ENCODE measurements around the gene SETD1B. TPM values are rescaled to one million over a fixed set of nuclear protein-coding genes. Genes with fewer than 3 reads are reported as not detected.
"Not testable (repeated sequence)": the region's sequence is repeated elsewhere in the genome, so short reads cannot be mapped to it uniquely, and the experiment has no call there.

SETD1B gene
- total and polyA plus RNA-seq, 12 donors = 2.1 to 27.3 (median 11.9) TPM

DNA sequence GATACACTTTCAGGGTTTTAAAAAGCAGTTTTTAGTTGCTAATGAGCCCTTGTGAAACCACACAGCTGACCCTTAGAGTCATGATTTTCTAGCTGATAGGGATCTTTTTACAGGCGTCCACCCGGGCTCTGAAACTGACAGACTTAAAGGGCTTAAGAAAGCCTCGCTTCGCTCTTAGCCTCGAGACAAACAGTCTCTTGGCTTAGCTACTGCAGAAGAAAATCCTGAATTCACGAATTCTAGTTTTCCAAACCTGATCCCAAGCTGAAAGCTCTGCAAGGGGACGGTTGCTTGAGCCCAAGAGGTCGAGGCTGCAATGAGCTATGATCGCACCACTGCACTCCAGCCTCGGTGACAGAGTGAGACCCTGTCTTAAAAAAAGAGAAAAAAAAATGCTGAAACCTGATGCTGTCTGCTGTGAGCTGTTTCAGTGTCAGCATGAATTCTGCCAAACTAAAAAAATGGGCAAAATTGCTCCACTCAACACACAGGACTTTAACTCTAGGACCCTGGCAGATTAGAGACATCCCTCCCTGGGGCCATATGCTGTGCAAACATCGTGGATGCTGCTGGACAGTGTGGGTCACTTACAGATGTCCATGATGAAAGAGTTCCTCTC is 57.9 kb downstream of the SETD1B start:
- DNase-seq = no peak
- H3K4me3 ChIP-seq = no peak overlapping the region
- intact Hi-C loops (cut with DNase I) = no loop called here
- 45 to 57% (median 51%) methylated on average over 11 of the region's 11 CpGs for WGBS, 4 donors
- no peaks in the 10 kb centered on the region for H3K36me3 ChIP-seq (replicated peaks in 1 of 2)
- no peaks in the 10 kb centered on the region for H3K27me3 ChIP-seq
- TF ChIP-seq, protein P1, sequence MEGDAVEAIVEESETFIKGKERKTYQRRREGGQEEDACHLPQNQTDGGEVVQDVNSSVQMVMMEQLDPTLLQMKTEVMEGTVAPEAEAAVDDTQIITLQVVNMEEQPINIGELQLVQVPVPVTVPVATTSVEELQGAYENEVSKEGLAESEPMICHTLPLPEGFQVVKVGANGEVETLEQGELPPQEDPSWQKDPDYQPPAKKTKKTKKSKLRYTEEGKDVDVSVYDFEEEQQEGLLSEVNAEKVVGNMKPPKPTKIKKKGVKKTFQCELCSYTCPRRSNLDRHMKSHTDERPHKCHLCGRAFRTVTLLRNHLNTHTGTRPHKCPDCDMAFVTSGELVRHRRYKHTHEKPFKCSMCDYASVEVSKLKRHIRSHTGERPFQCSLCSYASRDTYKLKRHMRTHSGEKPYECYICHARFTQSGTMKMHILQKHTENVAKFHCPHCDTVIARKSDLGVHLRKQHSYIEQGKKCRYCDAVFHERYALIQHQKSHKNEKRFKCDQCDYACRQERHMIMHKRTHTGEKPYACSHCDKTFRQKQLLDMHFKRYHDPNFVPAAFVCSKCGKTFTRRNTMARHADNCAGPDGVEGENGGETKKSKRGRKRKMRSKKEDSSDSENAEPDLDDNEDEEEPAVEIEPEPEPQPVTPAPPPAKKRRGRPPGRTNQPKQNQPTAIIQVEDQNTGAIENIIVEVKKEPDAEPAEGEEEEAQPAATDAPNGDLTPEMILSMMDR (IDR thresholded peaks at IDR 0.05) = no peak
- TF ChIP-seq POLR2A (IDR thresholded peaks at IDR 0.05) = no peak
- peaks cover 14% of the 10 kb centered on the region in 2 donors for H3K4me1 ChIP-seq (replicated peaks in 1 of 2)
- peak overlapping the region in 1 of 5 donors; percentile 26 for H3K27ac ChIP-seq
- no peaks in the 10 kb centered on the region for H3K9me3 ChIP-seq (replicated peaks in 1 of 3)

DNA sequence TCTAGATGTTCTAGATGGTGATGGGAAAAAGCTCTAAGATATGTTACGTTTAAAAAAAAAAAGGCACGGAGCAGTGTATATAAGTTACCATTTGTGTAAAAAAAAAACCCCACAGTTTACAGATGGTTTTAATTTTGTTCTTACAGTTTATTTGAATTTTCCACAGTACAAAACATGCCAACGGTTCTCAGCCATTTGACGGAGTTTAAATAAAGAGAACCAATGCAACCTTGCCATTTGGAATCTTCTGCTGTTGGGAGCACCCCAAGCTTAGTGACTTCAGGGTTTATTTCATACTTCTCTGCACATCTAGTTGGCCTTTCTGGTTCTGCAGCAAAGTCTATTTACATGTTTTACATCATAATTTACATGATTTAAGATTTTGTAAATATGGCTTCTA is 62.5 kb downstream of the SETD1B start:
- Histone ChIP-seq H3K27me3 (no peaks in the 10 kb centered on the region), H3K36me3 (replicated peaks in 1 of 2) (no peaks in the 10 kb centered on the region), H3K27ac (no peak overlapping the region), H3K4me3 (no peak overlapping the region), H3K9me3 (replicated peaks in 1 of 3) (no peaks in the 10 kb centered on the region), H3K4me1 (replicated peaks in 1 of 2) (no peaks in the 10 kb centered on the region)
- WGBS, 4 donors = 73 to 81% (median 78%) methylated on average over 4 of the region's 4 CpGs
- intact Hi-C loops (cut with DNase I) = no loop called here
- DNase-seq = no peak
- TF ChIP-seq, protein P1 (IDR thresholded peaks at IDR 0.05) = no peak
- no peak for TF ChIP-seq POLR2A (IDR thresholded peaks at IDR 0.05)

DNA sequence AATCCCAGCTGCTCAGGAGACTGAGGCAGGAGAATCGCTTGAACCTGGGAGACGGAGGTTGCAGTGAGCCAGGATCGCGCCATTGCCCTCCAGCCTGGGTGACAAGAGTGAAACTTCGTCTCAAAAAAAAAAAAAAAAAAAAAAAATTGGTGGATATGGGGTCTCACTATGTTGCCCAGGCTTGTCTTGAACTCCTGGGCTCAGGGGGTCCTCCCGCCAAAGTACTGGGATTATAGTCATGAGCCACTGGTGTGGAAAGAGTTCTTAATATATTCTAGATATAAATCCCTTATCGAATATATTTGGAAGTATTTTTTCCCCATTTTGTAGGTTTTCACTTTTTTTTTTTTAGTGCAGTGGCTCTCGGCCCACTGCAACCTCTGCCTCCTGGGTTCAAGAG is 65.4 kb downstream of the SETD1B start:
- H3K4me1 ChIP-seq (replicated peaks in 1 of 2); intact Hi-C loops (cut with DNase I); H3K36me3 ChIP-seq (replicated peaks in 1 of 2); DNase-seq; H3K4me3 ChIP-seq; H3K27ac ChIP-seq; H3K9me3 ChIP-seq (replicated peaks in 1 of 3); H3K27me3 ChIP-seq: not testable (repeated sequence)
- WGBS, 4 donors = 83 to 92% (median 85%) methylated on average over 8 of the region's 8 CpGs

GRCh38 chr12:121871467-121871866 is 67.7 kb downstream of the SETD1B start:
- Histone ChIP-seq H3K4me1 (replicated peaks in 1 of 2) (no peaks in the 10 kb centered on the region), H3K27me3 (no peaks in the 10 kb centered on the region), H3K36me3 (replicated peaks in 1 of 2) (no peaks in the 10 kb centered on the region), H3K9me3 (replicated peaks in 1 of 3) (no peaks in the 10 kb centered on the region), H3K27ac (no peak overlapping the region), H3K4me3 (no peak overlapping the region)
- WGBS, 4 donors = 74 to 85% (median 77%) methylated on average over 2 to 3 of the region's 3 CpGs
- intact Hi-C loops (cut with DNase I) = no loop called here
- DNase-seq = no peak
- TF ChIP-seq, protein P1 (IDR thresholded peaks at IDR 0.05) = no peak
- TF ChIP-seq POLR2A (IDR thresholded peaks at IDR 0.05) = no peak

GRCh38 chr12:121872546-121873215 is 68.9 kb downstream of the SETD1B start:
- no peak for TF ChIP-seq POLR2A (IDR thresholded peaks at IDR 0.05)
- TF ChIP-seq, protein P1 (IDR thresholded peaks at IDR 0.05) = no peak
- H3K4me3 ChIP-seq = no peak overlapping the region
- H3K36me3 ChIP-seq (replicated peaks in 1 of 2) = no peaks in the 10 kb centered on the region
- H3K27me3 ChIP-seq = no peaks in the 10 kb centered on the region
- DNase-seq = peak in 4 of 7 donors; percentile 31 to 72 (median 40)
- H3K4me1 ChIP-seq (replicated peaks in 1 of 2) = no peaks in the 10 kb centered on the region
- H3K27ac ChIP-seq = peak overlapping the region in 1 of 5 donors; percentile 13
- H3K9me3 ChIP-seq (replicated peaks in 1 of 3) = no peaks in the 10 kb centered on the region
- intact Hi-C loops (cut with DNase I) = no loop called here
- 56 to 76% (median 62%) methylated on average over 5 of the region's 5 CpGs for WGBS, 4 donors

Measured in adrenal gland (tissue), 12 donors.